Ascending aorta (tissue), 2 donors: ENCODE results near the gene SERTAD4. TPM values are rescaled to one million over a fixed set of nuclear protein-coding genes. Genes with fewer than 3 reads are reported as not detected.
A peak's percentile ranks its signal among the peaks of the same experiment; 100 is the strongest.

Experiments
- DNase-seq, 2 donors: peaks; one replicate each; pipeline ENCODE4 v3.0.0-alpha.2; 2019; ENCODE audit warnings: low spot score in 2 of 2
- H3K27ac ChIP-seq, 2 donors: fragments of 200-600 bp; sonication (generic); one replicate each; pipeline ENCODE4 v1.5.1; 2016 to 2017; ENCODE audit warnings: mild to moderate bottlenecking in 1 of 2
- H3K27me3 ChIP-seq: fragments of 200-600 bp; sonication (generic); one replicate; pipeline ENCODE4 v1.5.1; 2017
- H3K36me3 ChIP-seq, 2 donors: fragments of 200-600 bp; sonication (generic); one replicate each; pipeline ENCODE4 v1.5.1; 2016
- H3K4me1 ChIP-seq, 2 donors: fragments of 200-600 bp; sonication (generic); one replicate each; pipeline ENCODE4 v1.5.1; 2016 to 2017; ENCODE audit warnings: mild to moderate bottlenecking in 1 of 2
- H3K4me3 ChIP-seq, 2 donors: fragments of 200-600 bp; sonication (generic); one replicate each; pipeline ENCODE4 v1.5.1; 2016 to 2017; ENCODE audit warnings: mild to moderate bottlenecking in 1 of 2
- H3K9me3 ChIP-seq, 2 donors: fragments of 200-600 bp; sonication (generic); one replicate each; pipeline ENCODE4 v1.5.1; 2016
- intact Hi-C: fragments of 100-400 bp; cut with DNase I; formaldehyde crosslinking; loops from one replicate; pipeline ENCODE4 v1.15.1; 2023
- total RNA-seq: library from RNA; depleted of rRNA; stranded (reverse); fragments of >200 nt; gene quantifications from one replicate; pipeline ENCODE4 v1.1.0, GENCODE V29; 2016
- TF ChIP-seq, protein P1 (sequence below), 3 experiments: fragments of 200-600 bp in 2 of 3; fragments of 450-650 bp in 1 of 3; sonication (generic) in 2 of 3; IDR thresholded peaks; one replicate each; pipeline ENCODE4 v1.5.1; 2016 to 2019; ENCODE audit warnings: antibody characterized with exemption in 3 of 3, mild to moderate bottlenecking in 1 of 3, moderate library complexity in 1 of 3

The SERTAD4 gene
- total RNA-seq, 1 donor from 2014 or later, result 4.0 TPM

DNA sequence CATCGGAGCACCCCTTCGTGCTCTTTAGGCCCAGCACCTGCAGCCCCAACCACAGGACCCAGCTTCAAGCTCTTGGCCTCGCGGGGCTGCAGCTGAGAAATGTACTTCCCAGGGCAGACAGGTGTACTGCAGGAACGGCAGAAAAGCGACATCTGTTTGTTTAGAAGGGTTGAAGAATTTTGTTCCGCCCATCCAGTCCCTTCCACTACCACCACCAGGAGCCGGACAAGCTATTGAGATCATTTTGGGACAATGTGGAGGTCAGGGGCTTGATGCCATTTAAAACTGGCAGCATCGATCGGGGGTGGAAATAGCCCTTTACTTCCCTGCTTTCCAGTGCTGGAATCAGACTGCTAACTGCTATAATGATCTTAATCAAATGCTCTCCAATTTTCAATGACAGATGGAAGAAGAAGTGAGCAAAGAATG, 1.7 kb downstream of the SERTAD4 start:
- H3K27ac ChIP-seq, result peak overlapping the region; percentile 91 to 92

DNA sequence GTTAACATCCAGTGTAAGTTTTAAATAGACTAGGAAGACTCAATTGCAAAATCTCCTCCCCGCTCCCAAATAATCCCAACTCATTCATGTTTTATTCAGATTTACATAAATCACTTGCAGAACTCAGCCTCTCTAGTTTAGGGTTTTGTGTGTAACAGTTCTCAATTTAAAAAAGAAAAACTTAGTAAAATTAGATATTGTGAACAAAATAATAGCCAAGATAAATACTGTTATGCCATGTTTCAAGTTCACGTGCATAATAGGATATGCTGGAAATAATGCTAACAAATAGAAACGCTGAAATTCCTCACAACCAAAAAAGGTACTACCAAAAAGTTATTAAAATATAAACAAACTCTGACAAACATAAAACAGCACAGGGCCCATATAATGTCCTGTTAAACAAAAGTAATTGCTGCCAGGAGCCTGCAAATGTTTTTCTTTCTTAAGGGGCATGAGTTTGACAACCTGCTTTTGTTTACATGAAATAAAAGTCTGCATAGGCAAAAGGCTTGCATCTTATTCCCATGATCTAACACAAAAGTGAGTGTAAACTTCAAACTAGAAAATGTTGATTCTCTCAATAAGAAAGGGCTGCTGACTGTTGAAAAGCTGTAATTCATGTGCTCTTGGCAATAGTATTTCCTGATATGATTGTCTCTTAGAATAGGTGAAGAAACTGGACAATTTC, 2.9 kb downstream of the SERTAD4 start:
- H3K36me3 ChIP-seq, result peaks cover 0 to 2% of the 10 kb centered on the region in 2 donors
- H3K27me3 ChIP-seq, result no peaks in the 10 kb centered on the region
- intact Hi-C loops, result loop anchor here (5.0 to 10.0 kb wide), 2 partner anchors 167 to 1019 kb away; partner anchors contain the start of gene RCOR3
- H3K4me1 ChIP-seq, result peaks cover 7 to 54% of the 10 kb centered on the region in 2 donors
- peak overlapping the region; percentile 91 to 92 for H3K27ac ChIP-seq
- H3K4me3 ChIP-seq, result no peak overlapping the region
- no peaks in the 10 kb centered on the region for H3K9me3 ChIP-seq
- TF ChIP-seq, protein P1, sequence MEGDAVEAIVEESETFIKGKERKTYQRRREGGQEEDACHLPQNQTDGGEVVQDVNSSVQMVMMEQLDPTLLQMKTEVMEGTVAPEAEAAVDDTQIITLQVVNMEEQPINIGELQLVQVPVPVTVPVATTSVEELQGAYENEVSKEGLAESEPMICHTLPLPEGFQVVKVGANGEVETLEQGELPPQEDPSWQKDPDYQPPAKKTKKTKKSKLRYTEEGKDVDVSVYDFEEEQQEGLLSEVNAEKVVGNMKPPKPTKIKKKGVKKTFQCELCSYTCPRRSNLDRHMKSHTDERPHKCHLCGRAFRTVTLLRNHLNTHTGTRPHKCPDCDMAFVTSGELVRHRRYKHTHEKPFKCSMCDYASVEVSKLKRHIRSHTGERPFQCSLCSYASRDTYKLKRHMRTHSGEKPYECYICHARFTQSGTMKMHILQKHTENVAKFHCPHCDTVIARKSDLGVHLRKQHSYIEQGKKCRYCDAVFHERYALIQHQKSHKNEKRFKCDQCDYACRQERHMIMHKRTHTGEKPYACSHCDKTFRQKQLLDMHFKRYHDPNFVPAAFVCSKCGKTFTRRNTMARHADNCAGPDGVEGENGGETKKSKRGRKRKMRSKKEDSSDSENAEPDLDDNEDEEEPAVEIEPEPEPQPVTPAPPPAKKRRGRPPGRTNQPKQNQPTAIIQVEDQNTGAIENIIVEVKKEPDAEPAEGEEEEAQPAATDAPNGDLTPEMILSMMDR (IDR thresholded peaks at IDR 0.05), result no peak
- no peak for DNase-seq

More for the DNA sequence above, 1.7 kb downstream of the SERTAD4 start:
- TF ChIP-seq, protein P1 (IDR thresholded peaks at IDR 0.05), result no peak
- DNase-seq, result no peak
- H3K9me3 ChIP-seq, result no peaks in the 10 kb centered on the region
- peaks cover 0 to 3% of the 10 kb centered on the region in 2 donors for H3K36me3 ChIP-seq
- intact Hi-C loops, result loop anchor here (10.0 kb wide), 1 partner anchor 1020 kb away; the partner anchor contains the start of gene RCOR3
- no peaks in the 10 kb centered on the region for H3K27me3 ChIP-seq
- peaks cover 7 to 42% of the 10 kb centered on the region in 2 donors for H3K4me1 ChIP-seq
- H3K4me3 ChIP-seq, result peak overlapping the region; percentile 87 to 90

DNA sequence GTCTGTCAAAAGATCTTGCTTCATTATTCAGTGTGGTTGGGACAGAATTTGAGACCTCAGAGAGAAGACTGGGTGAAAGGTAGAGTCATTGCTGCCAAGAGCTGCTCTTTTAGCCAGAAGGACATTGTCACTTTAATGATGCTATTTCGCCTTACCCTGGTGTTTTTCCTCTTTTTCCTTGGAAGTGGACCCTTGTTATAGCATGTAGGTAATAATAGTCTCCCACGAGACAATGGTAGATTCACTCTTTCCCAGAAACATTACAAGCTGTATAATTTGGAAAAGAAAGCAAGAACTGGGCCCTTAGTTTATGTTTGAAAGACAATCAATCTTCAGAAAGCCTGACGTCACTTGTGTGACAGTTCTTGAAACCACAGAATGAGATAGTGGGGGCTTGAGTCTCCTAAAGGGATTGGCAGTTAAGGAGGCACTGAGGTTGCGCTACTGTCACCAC, 3.8 kb downstream of the SERTAD4 start:
- no peak for DNase-seq
- Histone ChIP-seq H3K4me1 (peaks cover 7 to 61% of the 10 kb centered on the region in 2 donors), H3K9me3 (no peaks in the 10 kb centered on the region), H3K4me3 (peak overlapping the region in 1 of 2 donors; percentile 29), H3K36me3 (no peaks in the 10 kb centered on the region), H3K27ac (peak overlapping the region; percentile 80 to 91), H3K27me3 (no peaks in the 10 kb centered on the region)
- TF ChIP-seq, protein P1 (IDR thresholded peaks at IDR 0.05), result no peak
- intact Hi-C loops, result loop anchor here (5.0 to 10.0 kb wide), 2 partner anchors 166 to 1018 kb away; partner anchors contain the start of gene RCOR3

DNA sequence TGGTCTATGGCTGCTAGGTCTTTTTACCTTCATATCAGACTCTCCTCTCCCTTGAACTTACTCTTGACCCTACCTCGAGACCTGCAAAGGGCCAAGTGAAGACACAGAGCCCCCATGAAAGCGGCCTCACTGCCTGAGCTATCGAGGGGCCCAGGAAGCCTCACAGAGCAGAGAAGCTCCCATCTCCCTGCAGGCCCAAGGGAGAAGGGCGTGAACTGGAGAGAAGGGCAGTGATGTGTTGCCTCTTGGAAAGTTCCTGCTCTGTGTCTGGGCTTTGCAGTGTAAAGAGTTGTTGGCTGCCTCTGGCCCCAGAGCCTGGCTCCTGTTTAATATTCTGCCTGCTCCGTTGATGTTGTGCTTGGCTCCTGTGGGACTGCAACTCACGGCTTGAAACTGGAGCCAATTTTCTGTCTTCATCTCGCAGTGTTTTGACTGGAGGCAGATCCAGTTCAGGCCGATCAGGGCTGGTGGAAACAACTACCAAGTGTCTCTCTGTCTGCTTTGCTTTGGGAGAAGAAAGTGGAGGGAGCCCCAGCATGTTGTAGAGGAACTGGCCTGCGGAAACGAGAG, 4.3 kb downstream of the SERTAD4 start:
- intact Hi-C loops, result loop anchor here (1.0 to 10.0 kb wide), 3 partner anchors 56 to 1018 kb away; partner anchors contain the start of gene RCOR3
- TF ChIP-seq, protein P1 (IDR thresholded peaks at IDR 0.05), result no peak
- Histone ChIP-seq H3K36me3 (peaks cover 0 to 4% of the 10 kb centered on the region in 2 donors), H3K27ac (peak overlapping the region; percentile 80 to 91), H3K9me3 (no peaks in the 10 kb centered on the region), H3K4me3 (peak overlapping the region; percentile 29 to 51), H3K4me1 (peaks cover 7 to 61% of the 10 kb centered on the region in 2 donors), H3K27me3 (no peaks in the 10 kb centered on the region)
- peak; percentile 40 to 91 for DNase-seq

DNA sequence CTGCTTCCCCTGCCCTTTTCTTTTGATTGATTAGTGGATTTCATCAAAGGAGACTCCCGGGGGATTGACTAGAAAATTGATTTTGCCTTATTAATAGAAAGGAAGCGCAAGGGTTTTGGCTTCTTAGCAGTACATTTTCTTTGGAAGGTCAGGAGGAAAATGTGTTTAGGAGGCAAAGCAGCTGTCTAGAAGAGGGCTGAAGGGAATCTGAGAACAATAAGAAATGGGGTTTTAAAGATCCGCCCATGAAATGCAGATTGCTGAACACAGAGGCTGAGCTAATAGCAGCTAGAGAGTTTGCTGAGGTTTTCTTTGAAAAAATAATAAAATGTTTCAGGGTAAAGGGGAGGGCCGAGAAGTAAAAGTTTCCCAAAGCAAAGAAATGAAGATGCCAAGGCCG, 4.9 kb downstream of the SERTAD4 start:
- TF ChIP-seq, protein P1 (IDR thresholded peaks at IDR 0.05), result no peak
- intact Hi-C loops, result loop anchor here (1.0 to 10.0 kb wide), 3 partner anchors 56 to 1017 kb away; partner anchors contain the start of gene RCOR3
- peaks cover 0 to 4% of the 10 kb centered on the region in 2 donors for H3K36me3 ChIP-seq
- H3K4me1 ChIP-seq, result peaks cover 7 to 61% of the 10 kb centered on the region in 2 donors
- H3K27ac ChIP-seq, result peak overlapping the region; percentile 80 to 91
- no peaks in the 10 kb centered on the region for H3K9me3 ChIP-seq
- no peaks in the 10 kb centered on the region for H3K27me3 ChIP-seq
- H3K4me3 ChIP-seq, result peak overlapping the region; percentile 23 to 51
- no peak for DNase-seq
